Prostate gland (tissue), 2 donors: ENCODE data around the gene WNT3.

Source experiments
- POLR2AphosphoS5 ChIP-seq: sonication (generic); formaldehyde crosslinking; IDR thresholded peaks from one replicate; pipeline ENCODE4 v1.6.1; 2017; ENCODE audit warnings: antibody characterized with exemption
- TF ChIP-seq, protein P1 (sequence below), 4 experiments: fragments of 200-600 bp in 2 of 4; fragments of 450-650 bp in 2 of 4; sonication (generic) in 2 of 4; IDR thresholded peaks; 1 replicate in 3 of 4; 2 replicates in 1 of 4; pipeline ENCODE4 v1.5.1; 2016 to 2019; ENCODE audit warnings: antibody characterized with exemption in 4 of 4, mild to moderate bottlenecking in 2 of 4, moderate library complexity in 2 of 4

DNA sequence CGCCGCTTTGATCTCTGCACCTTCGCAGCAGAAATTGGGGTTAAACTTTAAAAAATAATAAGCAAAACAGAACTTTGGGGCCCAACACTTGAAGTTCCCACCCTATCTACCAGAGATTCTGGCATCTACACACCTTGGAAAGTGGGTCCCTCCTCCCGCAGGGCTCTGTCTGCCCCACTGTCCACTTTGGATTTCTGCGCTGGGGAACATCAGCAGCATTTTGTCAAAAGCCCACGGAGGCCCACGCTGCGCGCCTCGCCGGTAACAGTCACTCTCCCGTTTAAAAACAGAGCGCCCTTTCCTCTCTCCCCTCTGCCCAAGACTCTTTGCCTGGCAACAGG is 32.2 kb upstream of the WNT3 start:
- TF ChIP-seq, protein P1, sequence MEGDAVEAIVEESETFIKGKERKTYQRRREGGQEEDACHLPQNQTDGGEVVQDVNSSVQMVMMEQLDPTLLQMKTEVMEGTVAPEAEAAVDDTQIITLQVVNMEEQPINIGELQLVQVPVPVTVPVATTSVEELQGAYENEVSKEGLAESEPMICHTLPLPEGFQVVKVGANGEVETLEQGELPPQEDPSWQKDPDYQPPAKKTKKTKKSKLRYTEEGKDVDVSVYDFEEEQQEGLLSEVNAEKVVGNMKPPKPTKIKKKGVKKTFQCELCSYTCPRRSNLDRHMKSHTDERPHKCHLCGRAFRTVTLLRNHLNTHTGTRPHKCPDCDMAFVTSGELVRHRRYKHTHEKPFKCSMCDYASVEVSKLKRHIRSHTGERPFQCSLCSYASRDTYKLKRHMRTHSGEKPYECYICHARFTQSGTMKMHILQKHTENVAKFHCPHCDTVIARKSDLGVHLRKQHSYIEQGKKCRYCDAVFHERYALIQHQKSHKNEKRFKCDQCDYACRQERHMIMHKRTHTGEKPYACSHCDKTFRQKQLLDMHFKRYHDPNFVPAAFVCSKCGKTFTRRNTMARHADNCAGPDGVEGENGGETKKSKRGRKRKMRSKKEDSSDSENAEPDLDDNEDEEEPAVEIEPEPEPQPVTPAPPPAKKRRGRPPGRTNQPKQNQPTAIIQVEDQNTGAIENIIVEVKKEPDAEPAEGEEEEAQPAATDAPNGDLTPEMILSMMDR (IDR thresholded peaks at IDR 0.05): no peak
- TF ChIP-seq POLR2AphosphoS5: no peak
